ENCODE measurements around the gene ERRFI1.

Gene ERRFI1

GRCh38 chr1:7980984-7981383 lies 45.1 kb downstream of the ERRFI1 start:
- no peak overlapping the region for H3K27ac ChIP-seq (ENCODE audit: low read length)
- 0 out of 2 replicates have a peak, but pooled peaks cover 3% of the 10 kb centered on the region for H3K79me2 ChIP-seq (ENCODE audit: low read length)
- H3K36me3 ChIP-seq (replicated peaks; ENCODE audit: insufficient read depth, low read length) = peaks cover 8% of the 10 kb centered on the region; the same call in 1 of the 2 replicates
- H4K20me1 ChIP-seq (ENCODE audit: insufficient read depth, low read length) = no peaks in the 10 kb centered on the region
- no peaks in the 10 kb centered on the region for H3K9me3 ChIP-seq (replicated peaks; ENCODE audit: insufficient read depth, low read length)
- H3K4me3 ChIP-seq (ENCODE audit: low read length) = no peak overlapping the region
- H3K9ac ChIP-seq (ENCODE audit: low read length) = no peak overlapping the region
- no peaks in the 10 kb centered on the region for H3K27me3 ChIP-seq (replicated peaks; ENCODE audit: insufficient read depth, low read length)
- H3F3A ChIP-seq (ENCODE audit: insufficient read depth, low read length) = peaks cover 4% of the 10 kb centered on the region; the same call in 1 of the 2 replicates
- H3K4me1 ChIP-seq (ENCODE audit: low read length) = no peaks in the 10 kb centered on the region
- no peak overlapping the region for H3K4me2 ChIP-seq (ENCODE audit: low read depth, low read length)
- DNase-seq = no peak
- TF ChIP-seq EZH2phosphoT487 (IDR thresholded peaks at IDR 0.05; ENCODE audit: low read length) (no peak), EZH2 (optimal IDR thresholded peaks at IDR 0.05; ENCODE audit: low read depth, low read length) (no peak), CTCF (IDR thresholded peaks at IDR 0.05; ENCODE audit: low read length) (no peak)
- H3K9me2 ChIP-seq (replicated peaks; ENCODE audit: insufficient read depth, low read length) = no peaks in the 10 kb centered on the region
- no peak overlapping the region for H2AFZ ChIP-seq (ENCODE audit: low read length)

GRCh38 chr1:7975212-7975865 lies 50.8 kb downstream of the ERRFI1 start:
- Histone ChIP-seq H3K4me1 (ENCODE audit: low read length) (no peaks in the 10 kb centered on the region), H4K20me1 (ENCODE audit: insufficient read depth, low read length) (no peaks in the 10 kb centered on the region), H3K27me3 (replicated peaks; ENCODE audit: insufficient read depth, low read length) (no peaks in the 10 kb centered on the region), H3K4me2 (ENCODE audit: low read depth, low read length) (no peak overlapping the region), H3K79me2 (ENCODE audit: low read length) (no peaks in the 10 kb centered on the region), H3F3A (ENCODE audit: insufficient read depth, low read length) (no peaks in the 10 kb centered on the region), H3K9me3 (replicated peaks; ENCODE audit: insufficient read depth, low read length) (no peaks in the 10 kb centered on the region), H3K36me3 (replicated peaks; ENCODE audit: insufficient read depth, low read length) (peaks cover 11% of the 10 kb centered on the region; the same call in 1 of the 2 replicates), H2AFZ (ENCODE audit: low read length) (no peak overlapping the region), H3K9me2 (replicated peaks; ENCODE audit: insufficient read depth, low read length) (no peaks in the 10 kb centered on the region), H3K27ac (ENCODE audit: low read length) (no peak overlapping the region), H3K9ac (ENCODE audit: low read length) (no peak overlapping the region), H3K4me3 (ENCODE audit: low read length) (no peak overlapping the region)
- no peak for DNase-seq
- TF ChIP-seq EZH2phosphoT487 (IDR thresholded peaks at IDR 0.05; ENCODE audit: low read length) (no peak), EZH2 (optimal IDR thresholded peaks at IDR 0.05; ENCODE audit: low read depth, low read length) (no peak), CTCF (IDR thresholded peaks at IDR 0.05; ENCODE audit: low read length) (peak; percentile 67)

GRCh38 chr1:7973086-7973485 lies 53.0 kb downstream of the ERRFI1 start:
- H4K20me1 ChIP-seq (ENCODE audit: insufficient read depth, low read length) = no peaks in the 10 kb centered on the region
- no peaks in the 10 kb centered on the region for H3K79me2 ChIP-seq (ENCODE audit: low read length)
- no peak for DNase-seq
- H3K9ac ChIP-seq (ENCODE audit: low read length) = no peak overlapping the region
- no peak overlapping the region for H2AFZ ChIP-seq (ENCODE audit: low read length)
- no peak overlapping the region for H3K4me2 ChIP-seq (ENCODE audit: low read depth, low read length)
- H3K9me2 ChIP-seq (replicated peaks; ENCODE audit: insufficient read depth, low read length) = no peaks in the 10 kb centered on the region
- H3F3A ChIP-seq (ENCODE audit: insufficient read depth, low read length) = no peaks in the 10 kb centered on the region
- no peak overlapping the region for H3K4me3 ChIP-seq (ENCODE audit: low read length)
- H3K4me1 ChIP-seq (ENCODE audit: low read length) = no peaks in the 10 kb centered on the region
- H3K36me3 ChIP-seq (replicated peaks; ENCODE audit: insufficient read depth, low read length) = 0 out of 2 replicates have a peak, but pooled peaks cover 6% of the 10 kb centered on the region
- H3K27ac ChIP-seq (ENCODE audit: low read length) = no peak overlapping the region
- TF ChIP-seq EZH2 (optimal IDR thresholded peaks at IDR 0.05; ENCODE audit: low read depth, low read length) (no peak), CTCF (IDR thresholded peaks at IDR 0.05; ENCODE audit: low read length) (no peak), EZH2phosphoT487 (IDR thresholded peaks at IDR 0.05; ENCODE audit: low read length) (no peak)
- H3K27me3 ChIP-seq (replicated peaks; ENCODE audit: insufficient read depth, low read length) = no peaks in the 10 kb centered on the region
- H3K9me3 ChIP-seq (replicated peaks; ENCODE audit: insufficient read depth, low read length) = no peaks in the 10 kb centered on the region

Measured in MM.1S (cell line).